Sigmoid colon (tissue), 7 donors: ENCODE results near the gene IER2. TPM values are rescaled to one million over a fixed set of nuclear protein-coding genes. Genes with fewer than 3 reads are reported as not detected.
A peak's percentile ranks its signal among the peaks of the same experiment; 100 is the strongest.

ENCODE experiments used
- DNase-seq: peaks from one replicate; pipeline ENCODE4 v3.0.0-alpha.2; 2019
- H3K27ac ChIP-seq, 4 donors: fragments of 200-600 bp; sonication (generic); one replicate each; pipeline ENCODE4 v1.5.1; 2016 to 2019; ENCODE audit warnings: mild to moderate bottlenecking in 1 of 4
- H3K27me3 ChIP-seq, 3 donors: fragments of 200-600 bp; sonication (generic); one replicate each; pipeline ENCODE4 v1.5.1; 2019; ENCODE audit warnings: mild to moderate bottlenecking in 1 of 3
- H3K36me3 ChIP-seq, 4 donors: fragments of 200-600 bp; sonication (generic); one replicate each; pipeline ENCODE4 v1.5.1; 2016 to 2019
- H3K4me1 ChIP-seq, 4 donors: fragments of 200-600 bp; sonication (generic); one replicate each; pipeline ENCODE4 v1.5.1; 2017 to 2019
- H3K4me3 ChIP-seq, 4 donors: fragments of 200-600 bp; sonication (generic); one replicate each; pipeline ENCODE4 v1.5.1; 2017 to 2019; ENCODE audit warnings: mild to moderate bottlenecking in 2 of 4, moderate library complexity in 1 of 4
- H3K9me3 ChIP-seq, 4 donors: fragments of 200-600 bp in 3 of 4; sonication (generic) in 3 of 4; one replicate each; pipeline versions ENCODE4 v1.5.1 to v1.6.1; 2013 to 2019
- CTCF ChIP-seq, 4 experiments: fragments of 450-650 bp in 3 of 4; fragments of 200-600 bp in 1 of 4; IDR thresholded peaks; one replicate each; pipeline ENCODE4 v1.5.1; 2016 to 2019; ENCODE audit warnings: antibody characterized with exemption in 4 of 4, mild to moderate bottlenecking in 3 of 4, moderate library complexity in 2 of 4
- EP300 ChIP-seq, 4 donors: sonication (generic); formaldehyde crosslinking; IDR thresholded peaks; one replicate each; pipeline ENCODE4 v1.6.1; 2017; ENCODE audit warnings: antibody characterized with exemption in 4 of 4
- POLR2A ChIP-seq, 2 donors: fragments of 450-650 bp; IDR thresholded peaks; one replicate each; pipeline ENCODE4 v1.6.1; 2016; ENCODE audit warnings: antibody characterized with exemption in 2 of 2, mild to moderate bottlenecking in 2 of 2, moderate library complexity in 2 of 2
- POLR2AphosphoS5 ChIP-seq, 4 donors: sonication (generic); formaldehyde crosslinking; IDR thresholded peaks; one replicate each; pipeline ENCODE4 v1.6.1; 2017; ENCODE audit warnings: antibody characterized with exemption in 4 of 4
- WGBS, 2 donors: extraction: QIAGEN DNeasy Blood & Tissue Kit; methylation state at CpG; one replicate each; pipeline ENCODE4 v1.1.7; 2013; 5-methylcytosine and 5-hydroxymethylcytosine counted together
- intact Hi-C: fragments of 100-400 bp; cut with DNase I; formaldehyde crosslinking; loops from one replicate; pipeline ENCODE4 v1.15.1; 2023
- polyA plus RNA-seq, 3 donors: library from polyadenylated mRNA; stranded (reverse); fragments of 200-250 nt; gene quantifications; one replicate each; pipeline ENCODE4 v1.2.3, GENCODE V29; 2013
- total RNA-seq, 4 donors: library from RNA; depleted of rRNA; stranded (reverse); fragments of >200 nt; gene quantifications; one replicate each; pipeline ENCODE4 v1.1.0, GENCODE V29; 2016
- donor health status: healthy with polysubstance abuse.
- donor health status: Bipolar disorder and iron deficiency.
- donor health status: healthy.

Gene IER2
- total and polyA plus RNA-seq, 7 donors = 30.3 to 215 (median 138) TPM

DNA sequence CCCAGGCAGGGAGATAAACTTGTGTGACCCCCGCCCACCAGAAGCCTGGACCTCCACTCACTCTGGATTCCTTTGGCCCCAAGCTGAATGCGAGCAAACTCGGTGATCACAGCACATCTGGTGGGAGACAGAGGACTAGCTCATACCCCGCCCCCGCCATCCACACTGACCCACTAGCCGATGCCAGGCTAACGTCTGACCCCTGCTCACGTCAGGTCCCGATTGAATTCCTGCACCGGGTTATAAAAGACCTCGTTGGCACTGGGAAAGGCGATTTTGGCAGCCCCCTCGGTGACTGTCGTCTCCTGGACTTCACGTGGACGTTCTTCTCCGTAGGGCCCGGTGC is 34.3 kb upstream of the IER2 start:
- peaks cover 0 to 33% (median 9%) of the 10 kb centered on the region in 4 donors for H3K36me3 ChIP-seq
- peak overlapping the region; percentile 91 to 99 (median 96) for H3K4me3 ChIP-seq
- no peak for TF ChIP-seq POLR2A (IDR thresholded peaks at IDR 0.05)
- TF ChIP-seq POLR2AphosphoS5 (IDR thresholded peaks at IDR 0.05) = no peak
- TF ChIP-seq EP300 (IDR thresholded peaks at IDR 0.05) = no peak
- TF ChIP-seq CTCF (IDR thresholded peaks at IDR 0.05) = no peak
- no peaks in the 10 kb centered on the region for H3K27me3 ChIP-seq
- intact Hi-C loops = loop anchor here (5.0 kb wide), 2 partner anchors 36 to 146 kb away; partner anchors contain the start of genes IER2 and STX10
- DNase-seq = no peak
- peak overlapping the region; percentile 72 to 83 (median 76) for H3K27ac ChIP-seq
- peaks cover 0 to 49% (median 43%) of the 10 kb centered on the region in 4 donors for H3K4me1 ChIP-seq
- no peaks in the 10 kb centered on the region for H3K9me3 ChIP-seq
- 3 to 4% methylated on average over 18 of the region's 18 CpGs for WGBS, 2 donors

GRCh38 chr19:13116282-13117175 is 33.7 kb upstream of the IER2 start, which contains the start of gene TRMT1:
Gene TRMT1, minus strand, starts transcription at chr19:13116740. Its CDS starts 341 bp downstream, at chr19:13116399.
- DNase-seq = peak; percentile 96
- Histone ChIP-seq H3K4me1 (peaks cover 0 to 49% (median 43%) of the 10 kb centered on the region in 4 donors), H3K4me3 (peak within 1 kb of the TSS; percentile 91 to 99 (median 96)), H3K9me3 (no peaks in the 10 kb centered on the region), H3K27me3 (no peaks in the 10 kb centered on the region), H3K36me3 (peaks cover 0 to 34% (median 9%) of the 10 kb centered on the region in 4 donors), H3K27ac (peak within 1 kb of the TSS; percentile 72 to 83 (median 76))
- 0% methylated on average over 51 of the region's 51 CpGs for WGBS, 2 donors
- TF ChIP-seq CTCF (IDR thresholded peaks at IDR 0.05) = no peak
- TF ChIP-seq POLR2AphosphoS5 (IDR thresholded peaks at IDR 0.05) = peak; percentile 70 to 85 (median 74)
- no peak for TF ChIP-seq POLR2A (IDR thresholded peaks at IDR 0.05)
- peak in 1 of 4 donors; percentile 59 for TF ChIP-seq EP300 (IDR thresholded peaks at IDR 0.05)
- intact Hi-C loops = loop anchor here (5.0 kb wide), 2 partner anchors 36 to 146 kb away; partner anchors contain the start of genes IER2 and STX10

DNA sequence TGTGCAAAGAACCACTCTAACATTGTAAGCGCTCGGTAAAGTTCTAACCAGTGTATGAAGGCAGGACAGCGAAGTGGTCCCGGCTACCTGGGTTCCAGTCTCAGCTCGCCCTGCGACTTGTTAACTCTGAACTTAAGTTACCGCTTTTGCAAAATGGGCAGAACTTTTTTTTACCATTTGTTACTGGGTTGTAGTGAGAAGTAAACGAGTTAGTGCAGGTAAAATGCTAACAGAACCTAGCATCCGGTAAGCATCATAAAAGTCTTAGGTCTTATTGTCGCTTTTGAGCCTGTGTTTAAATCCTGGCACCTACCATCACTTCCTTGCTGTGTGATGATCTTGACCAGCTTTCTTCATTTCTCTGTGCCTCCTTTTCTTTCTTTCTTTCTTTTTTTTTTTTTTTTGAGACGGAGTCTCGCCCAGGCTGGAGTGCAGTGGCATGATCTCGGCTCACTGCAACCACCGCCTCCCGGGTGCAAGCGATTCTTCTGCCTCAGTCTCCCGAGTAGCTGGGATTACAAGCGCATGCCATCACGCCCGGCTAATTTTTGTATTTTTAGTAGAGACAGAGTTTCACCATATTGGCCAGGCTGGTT is 32.9 kb upstream of the IER2 start:
- Histone ChIP-seq H3K36me3 (peaks cover 0 to 30% (median 9%) of the 10 kb centered on the region in 4 donors), H3K27ac (peak overlapping the region; percentile 72 to 83 (median 76)), H3K9me3 (no peaks in the 10 kb centered on the region), H3K4me1 (peaks cover 0 to 49% (median 43%) of the 10 kb centered on the region in 4 donors), H3K4me3 (peak overlapping the region; percentile 91 to 99 (median 96)), H3K27me3 (no peaks in the 10 kb centered on the region)
- intact Hi-C loops = loop anchor here (5.0 kb wide), 2 partner anchors 35 to 145 kb away; partner anchors contain the start of genes IER2 and STX10
- TF ChIP-seq EP300 (IDR thresholded peaks at IDR 0.05) = no peak
- no peak for TF ChIP-seq CTCF (IDR thresholded peaks at IDR 0.05)
- no peak for TF ChIP-seq POLR2A (IDR thresholded peaks at IDR 0.05)
- no peak for TF ChIP-seq POLR2AphosphoS5 (IDR thresholded peaks at IDR 0.05)
- no peak for DNase-seq
- WGBS, 2 donors = 3 to 10% methylated on average over 20 of the region's 20 CpGs

GRCh38 chr19:13117772-13118423 is 32.3 kb upstream of the IER2 start, which contains the start of gene NACC1:
Gene NACC1, plus strand, starts transcription at chr19:13118264. Its CDS starts 16,944 bp downstream, at chr19:13135208.
- peak; percentile 93 for DNase-seq
- WGBS, 2 donors = 1 to 3% methylated on average over 65 of the region's 65 CpGs
- peak within 1 kb of the TSS; percentile 91 to 99 (median 96) for H3K4me3 ChIP-seq
- H3K4me1 ChIP-seq = peaks cover 0 to 49% (median 43%) of the 10 kb centered on the region in 4 donors
- intact Hi-C loops = loop anchor here (5.0 kb wide), 2 partner anchors 34 to 144 kb away; partner anchors contain the start of genes IER2 and STX10
- H3K9me3 ChIP-seq = no peaks in the 10 kb centered on the region
- peak in 2 of 4 donors; percentile 30 to 36 for TF ChIP-seq POLR2AphosphoS5 (IDR thresholded peaks at IDR 0.05)
- no peak for TF ChIP-seq EP300 (IDR thresholded peaks at IDR 0.05)
- TF ChIP-seq POLR2A (IDR thresholded peaks at IDR 0.05) = no peak
- TF ChIP-seq CTCF (IDR thresholded peaks at IDR 0.05) = no peak
- no peaks in the 10 kb centered on the region for H3K27me3 ChIP-seq
- H3K27ac ChIP-seq = peak within 1 kb of the TSS; percentile 74 to 83 (median 78)
- peaks cover 0 to 24% (median 9%) of the 10 kb centered on the region in 4 donors for H3K36me3 ChIP-seq
